GM13977 (cell line): ENCODE results near the gene POR.

Experiments used
- DNase-seq: peaks from one replicate; pipeline ENCODE4 v3.0.0; 2012; ENCODE audit warnings: low spot score
- in situ Hi-C: fragments of 300-500 bp; cut with MboI; formaldehyde crosslinking; loops from one replicate; pipeline ENCODE4 v1.12.0; 2022; ENCODE audit warnings: low sequenced_read_pairs, low pct_unique_long_range_greater_than_20kb, mixed read lengths, inconsistent platforms; ENCODE audit not compliant: unreplicated experiment
- TF ChIP-seq, protein P1 (sequence below): IDR thresholded peaks from 2 replicates; pipeline ENCODE4 v1.5.1; 2012; ENCODE audit warnings: mild to moderate bottlenecking, control low read depth; ENCODE audit not compliant: insufficient read depth; ENCODE audit errors: extremely low read depth, missing control alignments

Gene POR

DNA sequence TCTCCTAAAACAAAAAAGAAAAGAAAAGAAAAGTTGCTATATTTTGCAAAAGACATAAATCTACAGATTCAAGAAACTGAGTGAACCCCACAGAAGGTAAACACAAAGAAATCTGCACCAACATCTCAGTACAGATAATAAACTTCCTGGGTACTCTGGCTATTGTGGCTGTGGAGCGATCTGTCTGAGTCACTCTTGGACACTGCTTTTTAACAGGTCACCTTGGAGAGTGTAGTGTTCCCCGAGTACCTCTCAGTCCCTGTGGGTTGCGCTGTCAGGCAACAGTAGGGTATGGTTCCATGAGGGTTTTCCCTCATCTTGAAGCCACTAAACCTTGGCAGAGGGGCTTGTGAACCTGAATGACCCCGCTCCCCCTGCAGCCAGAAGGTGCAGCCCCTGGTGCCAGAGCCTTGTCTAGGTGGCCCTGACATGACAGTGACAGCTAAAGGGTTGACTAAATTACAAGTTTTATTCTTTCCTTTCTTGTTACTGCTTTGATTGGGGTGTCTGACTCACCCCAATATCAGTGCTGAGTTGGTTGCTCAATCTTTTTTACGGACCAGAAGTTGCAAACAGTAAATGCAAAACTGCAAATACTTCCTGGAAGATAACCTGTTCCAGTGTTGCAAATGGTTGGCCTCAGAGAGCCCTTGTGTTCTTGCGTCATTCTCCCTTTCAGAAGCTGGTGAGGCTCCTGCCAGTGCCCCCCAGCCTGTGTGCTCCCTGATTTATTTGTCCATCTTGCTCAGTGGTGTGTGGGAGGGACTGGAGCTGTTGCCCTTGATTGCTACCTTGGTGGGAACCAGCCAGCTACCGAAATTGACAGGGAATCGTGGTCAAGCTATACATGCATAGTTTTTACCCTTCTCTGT lies 30.6 kb downstream of the POR start:
- TF ChIP-seq, protein P1, sequence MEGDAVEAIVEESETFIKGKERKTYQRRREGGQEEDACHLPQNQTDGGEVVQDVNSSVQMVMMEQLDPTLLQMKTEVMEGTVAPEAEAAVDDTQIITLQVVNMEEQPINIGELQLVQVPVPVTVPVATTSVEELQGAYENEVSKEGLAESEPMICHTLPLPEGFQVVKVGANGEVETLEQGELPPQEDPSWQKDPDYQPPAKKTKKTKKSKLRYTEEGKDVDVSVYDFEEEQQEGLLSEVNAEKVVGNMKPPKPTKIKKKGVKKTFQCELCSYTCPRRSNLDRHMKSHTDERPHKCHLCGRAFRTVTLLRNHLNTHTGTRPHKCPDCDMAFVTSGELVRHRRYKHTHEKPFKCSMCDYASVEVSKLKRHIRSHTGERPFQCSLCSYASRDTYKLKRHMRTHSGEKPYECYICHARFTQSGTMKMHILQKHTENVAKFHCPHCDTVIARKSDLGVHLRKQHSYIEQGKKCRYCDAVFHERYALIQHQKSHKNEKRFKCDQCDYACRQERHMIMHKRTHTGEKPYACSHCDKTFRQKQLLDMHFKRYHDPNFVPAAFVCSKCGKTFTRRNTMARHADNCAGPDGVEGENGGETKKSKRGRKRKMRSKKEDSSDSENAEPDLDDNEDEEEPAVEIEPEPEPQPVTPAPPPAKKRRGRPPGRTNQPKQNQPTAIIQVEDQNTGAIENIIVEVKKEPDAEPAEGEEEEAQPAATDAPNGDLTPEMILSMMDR: no peak
- in situ Hi-C loops: no loop called here
- no peak for DNase-seq

DNA sequence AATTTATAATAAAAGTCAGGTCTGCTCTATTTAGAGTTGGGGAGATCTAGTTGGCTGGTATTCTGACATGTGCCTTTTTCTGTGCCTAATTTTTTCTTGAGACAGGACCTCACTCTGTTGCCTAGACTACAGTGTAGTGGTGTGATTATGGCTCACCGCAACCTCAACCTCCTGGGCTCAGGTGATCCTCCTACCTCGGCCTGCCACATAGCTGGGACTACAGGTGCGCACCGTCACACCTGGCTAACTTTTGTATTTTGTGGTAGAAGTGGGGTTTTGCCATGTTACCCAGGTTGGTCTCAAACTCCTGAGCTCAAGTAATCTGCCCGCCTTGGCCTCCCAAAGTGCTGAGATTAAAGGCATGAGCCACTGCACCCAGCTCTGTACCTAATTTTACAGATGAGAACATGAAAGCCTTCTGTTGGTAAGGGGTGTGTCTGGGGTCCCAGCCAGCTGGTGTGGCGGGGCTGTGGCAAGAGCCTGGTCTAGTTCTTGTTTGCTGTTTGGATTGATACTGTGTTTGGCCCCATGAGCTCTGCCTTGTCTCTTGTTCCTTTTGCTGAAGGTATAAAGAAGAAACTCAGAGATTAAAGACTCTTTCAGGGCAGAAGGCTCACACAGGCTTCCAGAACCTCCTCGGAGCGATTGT lies 31.4 kb downstream of the POR start:
- in situ Hi-C loops: no loop called here

DNA sequence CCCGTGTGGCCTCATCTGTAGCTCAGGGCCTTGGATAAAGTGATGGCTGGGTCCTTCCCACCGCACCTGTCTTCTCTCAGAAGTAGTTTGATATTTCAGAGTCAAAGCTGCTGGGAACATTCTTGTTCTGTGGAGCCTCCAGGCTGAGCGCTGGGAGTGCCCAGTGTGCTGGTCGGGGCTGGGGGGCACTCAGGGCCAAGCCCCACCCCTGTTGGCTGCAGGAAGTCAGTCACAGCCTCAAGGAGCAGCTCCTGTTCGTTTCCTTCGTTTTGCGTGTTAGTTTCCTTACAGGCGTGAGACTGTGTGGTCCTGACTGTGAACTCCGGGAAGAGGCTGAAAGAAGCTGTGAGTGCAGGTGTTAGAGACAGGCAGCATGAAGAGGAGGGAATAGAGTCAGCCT lies 33.2 kb downstream of the POR start:
- DNase-seq: no peak
- in situ Hi-C loops: no loop called here
- TF ChIP-seq, protein P1: no peak

More for the DNA sequence above, 31.4 kb downstream of the POR start:
- TF ChIP-seq, protein P1: no peak
- DNase-seq: no peak

DNA sequence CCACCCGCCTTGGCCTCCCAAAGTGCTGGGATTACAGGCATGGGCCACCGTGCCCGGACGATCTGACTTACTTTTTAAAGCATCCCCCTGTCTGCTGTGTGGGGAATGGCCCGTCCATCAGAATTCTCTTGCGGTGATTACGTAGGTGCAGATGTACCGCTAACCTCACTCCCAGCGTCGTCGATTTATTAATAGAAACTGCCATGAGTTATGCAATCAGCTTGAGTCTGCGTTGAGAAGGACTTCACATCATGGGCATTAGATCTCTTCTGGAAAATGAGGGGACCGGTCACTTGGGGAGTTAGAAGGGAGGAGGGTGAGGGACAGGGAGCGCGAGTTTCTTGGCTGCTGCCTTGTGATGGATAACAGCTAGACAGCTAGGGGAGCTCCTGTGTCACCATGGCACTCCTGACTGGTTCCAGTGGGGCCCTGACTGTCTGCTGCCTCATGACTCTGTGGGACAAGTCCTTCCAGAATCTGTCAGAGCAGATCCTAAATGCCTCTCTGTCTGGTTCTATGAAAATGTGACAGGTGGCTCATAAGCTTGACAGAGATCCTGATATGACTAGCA lies 35.2 kb downstream of the POR start:
- in situ Hi-C loops: no loop called here
- no peak for DNase-seq
- TF ChIP-seq, protein P1: no peak

DNA sequence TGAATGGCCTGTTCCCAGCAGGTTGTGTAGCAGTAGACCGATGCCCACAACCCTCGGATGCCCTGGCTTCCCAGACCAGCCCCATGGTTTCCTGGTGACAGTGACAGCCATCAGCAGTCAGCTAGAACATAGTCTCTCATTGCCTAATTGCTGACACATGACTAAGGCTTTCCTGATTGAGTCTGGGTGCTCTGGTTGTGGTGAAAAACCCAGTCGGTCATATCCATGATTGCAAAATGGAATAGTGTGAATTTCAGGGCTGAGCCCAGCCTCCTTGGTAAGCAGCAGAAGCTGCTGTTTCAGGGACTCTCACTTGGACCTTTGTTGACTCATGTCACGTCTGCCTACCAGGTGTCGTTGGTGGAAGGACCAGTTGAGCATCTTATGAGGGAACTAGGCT lies 36.6 kb downstream of the POR start:
- in situ Hi-C loops: no loop called here
- no peak for DNase-seq
- TF ChIP-seq, protein P1: no peak

DNA sequence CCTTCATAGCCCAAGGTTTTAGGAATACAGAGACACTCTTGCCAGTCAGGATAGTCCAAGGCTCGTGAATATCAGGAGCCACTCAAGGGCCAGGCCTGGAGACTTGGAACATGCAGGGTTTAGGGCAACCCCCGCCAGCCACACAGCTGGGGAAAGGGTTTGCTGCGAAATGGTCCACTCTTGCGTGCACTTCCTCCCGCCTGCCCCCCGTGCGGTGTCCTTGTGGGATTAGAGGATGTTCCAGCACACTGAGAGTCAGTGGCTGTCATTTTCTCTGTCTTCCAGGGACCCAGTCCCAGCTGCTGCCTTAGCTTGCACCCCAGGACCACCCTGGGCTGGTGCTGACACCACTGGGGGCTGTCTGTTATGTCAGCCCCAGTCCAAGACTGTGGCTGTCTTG lies 38.5 kb downstream of the POR start:
- in situ Hi-C loops: no loop called here
- TF ChIP-seq, protein P1: no peak
- DNase-seq: no peak
